Omental fat pad (tissue), 4 donors: ENCODE measurements around the gene DTX3L. TPM values are rescaled to one million over a fixed set of nuclear protein-coding genes. Genes with fewer than 3 reads are reported as not detected.
"Not testable (repeated sequence)": the region's sequence is repeated elsewhere in the genome, so short reads cannot be mapped to it uniquely, and the experiment has no call there.

ENCODE experiments used
- ATAC-seq: fragments of 150-250 bp; one replicate; pipeline ENCODE4 v1.9.1; 2016; ENCODE audit warnings: mild to moderate bottlenecking, moderate library complexity; ENCODE audit not compliant: low FRiP score
- DNase-seq: peaks from one replicate; pipeline ENCODE4 v3.0.0-alpha.2; 2019; ENCODE audit warnings: low spot score
- total RNA-seq, 4 donors: library from RNA; depleted of rRNA; stranded (reverse); fragments of >200 nt; gene quantifications; one replicate each; pipeline ENCODE4 v1.1.0, GENCODE V29; 2016
- TF ChIP-seq, protein P1 (sequence below), 3 donors: fragments of 450-650 bp; IDR thresholded peaks; one replicate each; pipeline ENCODE4 v1.5.1; 2016 to 2017; ENCODE audit warnings: antibody characterized with exemption in 3 of 3, mild to moderate bottlenecking in 3 of 3, moderate library complexity in 2 of 3

The DTX3L gene
- total RNA-seq, 4 donors from 2014 or later, result 24.0 to 60.2 (median 38.0) TPM

- TF ChIP-seq, protein P1, sequence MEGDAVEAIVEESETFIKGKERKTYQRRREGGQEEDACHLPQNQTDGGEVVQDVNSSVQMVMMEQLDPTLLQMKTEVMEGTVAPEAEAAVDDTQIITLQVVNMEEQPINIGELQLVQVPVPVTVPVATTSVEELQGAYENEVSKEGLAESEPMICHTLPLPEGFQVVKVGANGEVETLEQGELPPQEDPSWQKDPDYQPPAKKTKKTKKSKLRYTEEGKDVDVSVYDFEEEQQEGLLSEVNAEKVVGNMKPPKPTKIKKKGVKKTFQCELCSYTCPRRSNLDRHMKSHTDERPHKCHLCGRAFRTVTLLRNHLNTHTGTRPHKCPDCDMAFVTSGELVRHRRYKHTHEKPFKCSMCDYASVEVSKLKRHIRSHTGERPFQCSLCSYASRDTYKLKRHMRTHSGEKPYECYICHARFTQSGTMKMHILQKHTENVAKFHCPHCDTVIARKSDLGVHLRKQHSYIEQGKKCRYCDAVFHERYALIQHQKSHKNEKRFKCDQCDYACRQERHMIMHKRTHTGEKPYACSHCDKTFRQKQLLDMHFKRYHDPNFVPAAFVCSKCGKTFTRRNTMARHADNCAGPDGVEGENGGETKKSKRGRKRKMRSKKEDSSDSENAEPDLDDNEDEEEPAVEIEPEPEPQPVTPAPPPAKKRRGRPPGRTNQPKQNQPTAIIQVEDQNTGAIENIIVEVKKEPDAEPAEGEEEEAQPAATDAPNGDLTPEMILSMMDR (IDR thresholded peaks at IDR 0.05), result no peak
- ATAC-seq (peak; percentile 38), DNase-seq (no peak)
Measured at GRCh38 chr3:122560680-122561079, 3.5 kb upstream of the DTX3L start.

DNA sequence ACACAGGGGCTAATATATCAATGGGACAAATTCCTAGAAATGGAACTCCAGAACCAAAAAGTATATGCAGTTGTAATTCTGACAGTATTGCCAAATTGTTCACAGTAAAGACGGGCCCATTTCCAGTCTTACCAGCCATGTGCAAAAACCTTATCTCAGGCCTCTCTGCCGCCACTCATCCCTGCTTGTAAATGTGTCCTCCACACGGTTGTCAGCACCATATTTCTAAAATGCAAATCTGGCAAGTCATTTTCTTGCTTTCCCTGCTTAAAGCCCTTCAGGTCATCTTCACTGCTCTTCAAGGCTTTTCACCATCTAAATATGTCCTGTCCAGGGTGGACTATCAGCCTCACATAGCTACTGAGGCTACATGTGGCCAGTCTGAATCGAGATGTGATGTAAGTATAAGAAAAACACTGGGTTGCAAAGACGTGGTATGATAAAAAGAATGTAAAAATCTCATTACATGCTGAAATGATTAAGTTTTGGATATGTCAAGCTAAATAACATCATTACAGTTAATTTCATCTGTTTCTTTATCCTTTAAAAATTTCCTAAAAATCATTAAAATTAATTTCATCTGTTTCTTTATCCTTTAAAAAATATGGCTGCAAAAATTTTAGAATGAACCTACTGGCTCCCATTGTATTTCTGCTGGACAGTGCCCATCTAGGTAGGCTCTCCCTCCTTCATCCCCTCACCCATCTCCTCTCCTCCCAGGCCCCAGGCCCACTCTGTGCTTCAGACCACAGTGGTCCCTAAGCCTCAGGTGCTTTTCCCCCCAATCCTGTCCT, 1.0 kb upstream of the DTX3L start:
- TF ChIP-seq, protein P1 (IDR thresholded peaks at IDR 0.05), result no peak
- ATAC-seq, result no peak
- DNase-seq, result no peak

- TF ChIP-seq, protein P1 (IDR thresholded peaks at IDR 0.05), result no peak
- DNase-seq (no peak), ATAC-seq (no peak)
Measured at GRCh38 chr3:122563717-122564025, 467 bp upstream of the DTX3L start.

GRCh38 chr3:122568131-122568530, 4.0 kb downstream of the DTX3L start:
- not testable (repeated sequence) for ATAC-seq, DNase-seq

- TF ChIP-seq, protein P1 (IDR thresholded peaks at IDR 0.05), result no peak
- ATAC-seq, result no peak
- DNase-seq, result no peak
Measured at GRCh38 chr3:122568755-122569154, 4.6 kb downstream of the DTX3L start.

DNA sequence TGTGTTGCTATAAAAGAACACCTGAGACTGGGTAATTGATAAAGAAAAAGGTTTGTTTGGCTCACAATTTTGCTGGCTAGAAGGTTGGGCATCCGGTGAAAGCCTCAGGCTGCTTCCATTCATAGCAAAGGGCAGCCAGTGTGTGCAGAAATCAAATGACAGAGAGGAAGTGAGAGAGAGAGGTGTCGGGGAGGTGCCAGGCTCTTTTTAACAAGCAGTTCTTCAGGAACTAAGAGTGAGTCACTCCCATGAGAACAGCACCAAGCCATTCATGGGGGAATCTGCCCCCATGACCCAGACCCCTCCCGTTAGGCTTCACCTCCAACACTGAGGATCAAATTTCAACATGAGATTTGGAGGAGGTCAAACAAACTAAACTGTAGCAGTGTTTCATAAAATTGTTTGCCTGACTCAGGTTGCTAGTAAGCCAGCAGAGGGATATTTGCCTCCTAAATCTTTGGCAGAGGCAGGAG, 8.8 kb downstream of the DTX3L start:
- ATAC-seq (peak; percentile 92), DNase-seq (no peak)
- TF ChIP-seq, protein P1 (IDR thresholded peaks at IDR 0.05), result no peak

- no peak for ATAC-seq
Measured at GRCh38 chr3:122576174-122576940, 12.2 kb downstream of the DTX3L start.

More at GRCh38 chr3:122576174-122576940, 12.2 kb downstream of the DTX3L start:
- no peak for DNase-seq
- TF ChIP-seq, protein P1 (IDR thresholded peaks at IDR 0.05), result no peak
